ENCODE results near the gene POLR1C. TPM values are rescaled to one million over a fixed set of nuclear protein-coding genes. Genes with fewer than 3 reads are reported as not detected.

The POLR1C gene
- total RNA-seq, 1 experiment from 2014 or later, result 41.4 TPM

DNA sequence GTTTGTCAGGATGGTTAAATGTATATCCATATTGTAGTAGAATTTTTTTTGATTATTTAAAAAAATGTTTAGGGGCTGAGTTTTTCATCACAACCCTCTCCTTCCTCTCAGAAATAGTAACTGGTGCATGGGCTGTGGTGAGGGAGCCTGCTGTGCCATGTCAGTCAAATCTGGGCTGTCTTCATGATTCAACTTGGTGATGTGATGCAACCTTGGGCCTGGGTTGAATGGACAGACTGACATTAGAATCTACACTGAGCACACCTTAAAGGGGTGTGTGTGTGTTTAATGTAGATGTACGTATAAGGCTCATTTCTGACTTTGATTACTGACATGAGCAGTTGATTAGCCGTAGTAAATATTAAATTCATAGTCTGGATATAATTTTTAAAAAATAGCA is 35.8 kb upstream of the POLR1C start:
- no peaks in the 10 kb centered on the region for H3K9me3 ChIP-seq (ENCODE audit: insufficient read depth, low read depth)
- intact Hi-C loops (cut with micrococcal nuclease; ENCODE audit: unreplicated experiment), result no loop called here
- H3F3A ChIP-seq (ENCODE audit: insufficient read depth, low read depth), result peaks cover 37% of the 10 kb centered on the region
- CTCF ChIA-PET, result interaction anchor here (0.7 kb wide), 1 partner anchor 13 kb away, joined by 17 read pairs; no protein-coding TSS in a partner anchor
- TF ChIP-seq, protein P1, sequence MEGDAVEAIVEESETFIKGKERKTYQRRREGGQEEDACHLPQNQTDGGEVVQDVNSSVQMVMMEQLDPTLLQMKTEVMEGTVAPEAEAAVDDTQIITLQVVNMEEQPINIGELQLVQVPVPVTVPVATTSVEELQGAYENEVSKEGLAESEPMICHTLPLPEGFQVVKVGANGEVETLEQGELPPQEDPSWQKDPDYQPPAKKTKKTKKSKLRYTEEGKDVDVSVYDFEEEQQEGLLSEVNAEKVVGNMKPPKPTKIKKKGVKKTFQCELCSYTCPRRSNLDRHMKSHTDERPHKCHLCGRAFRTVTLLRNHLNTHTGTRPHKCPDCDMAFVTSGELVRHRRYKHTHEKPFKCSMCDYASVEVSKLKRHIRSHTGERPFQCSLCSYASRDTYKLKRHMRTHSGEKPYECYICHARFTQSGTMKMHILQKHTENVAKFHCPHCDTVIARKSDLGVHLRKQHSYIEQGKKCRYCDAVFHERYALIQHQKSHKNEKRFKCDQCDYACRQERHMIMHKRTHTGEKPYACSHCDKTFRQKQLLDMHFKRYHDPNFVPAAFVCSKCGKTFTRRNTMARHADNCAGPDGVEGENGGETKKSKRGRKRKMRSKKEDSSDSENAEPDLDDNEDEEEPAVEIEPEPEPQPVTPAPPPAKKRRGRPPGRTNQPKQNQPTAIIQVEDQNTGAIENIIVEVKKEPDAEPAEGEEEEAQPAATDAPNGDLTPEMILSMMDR (conservative IDR thresholded peaks at IDR 0.05), result no peak
- TF ChIP-seq EZH2 (IDR thresholded peaks at IDR 0.05; ENCODE audit: low read depth), result no peak
- H4K20me1 ChIP-seq (ENCODE audit: insufficient read depth), result no peaks in the 10 kb centered on the region
- BruUV-seq (replicated peaks), result TSS peak; percentile 80
- peaks cover 57% of the 10 kb centered on the region for H3K4me1 ChIP-seq (replicated peaks; ENCODE audit: insufficient read depth)
- peak overlapping the region; percentile 84 for H3K27ac ChIP-seq
- peak in 1 of 2 experiments; percentile 67 for DNase-seq
- H3K4me2 ChIP-seq, result peak overlapping the region; percentile 50
- H3K9me2 ChIP-seq (ENCODE audit: insufficient read depth), result no peaks in the 10 kb centered on the region; the same call in 1 of the 2 replicates
- H2AFZ ChIP-seq, result no peak overlapping the region
- peaks cover 66% of the 10 kb centered on the region for H3K79me2 ChIP-seq (ENCODE audit: low read depth)
- peak overlapping the region; percentile 37; the same call in 1 of the 2 replicates for H3K4me3 ChIP-seq
- POLR2A ChIA-PET (ENCODE audit: unreplicated experiment), result interaction anchor here (0.6 kb wide), 2 partner anchors 11 to 1077 kb away, joined by 4 to 13 read pairs; no protein-coding TSS in a partner anchor
- H3K27me3 ChIP-seq (ENCODE audit: insufficient read depth, low read depth), result no peaks in the 10 kb centered on the region
- H3K36me3 ChIP-seq (ENCODE audit: low read depth), result no peaks in the 10 kb centered on the region

DNA sequence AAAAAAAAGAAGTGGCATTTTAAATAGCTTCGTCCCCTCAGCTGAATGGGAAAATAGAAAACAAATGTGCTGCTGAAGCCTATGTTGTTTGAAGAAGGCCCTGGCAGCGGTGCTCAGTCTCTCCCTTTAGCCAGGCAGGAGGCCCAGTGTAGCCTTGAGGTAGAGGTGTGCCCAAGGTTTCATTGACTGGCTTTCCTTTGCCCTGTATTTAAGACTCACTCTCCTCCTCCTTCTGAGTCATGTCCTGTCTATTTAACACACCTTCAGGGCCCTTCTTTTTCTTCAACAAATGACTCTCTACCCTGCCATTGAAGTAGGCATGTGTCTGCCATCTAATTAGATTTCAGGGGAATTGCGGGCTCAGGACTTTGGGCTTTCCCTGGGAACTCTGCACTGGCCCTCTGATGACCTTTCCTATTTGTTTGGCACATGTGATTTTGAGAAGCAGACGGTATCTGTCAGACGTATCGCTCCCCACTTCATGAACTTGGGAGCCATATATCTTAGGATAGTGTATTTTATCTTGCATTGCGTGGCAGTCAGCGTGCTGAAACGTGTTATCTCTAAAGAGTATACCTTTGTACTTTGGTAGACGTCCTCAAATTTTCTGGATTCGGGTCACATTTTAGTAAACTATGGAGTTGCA is 35.2 kb upstream of the POLR1C start:
- Histone ChIP-seq H3K36me3 (ENCODE audit: low read depth) (no peaks in the 10 kb centered on the region; the same call in 1 of the 2 replicates), H3K9me2 (ENCODE audit: insufficient read depth) (no peaks in the 10 kb centered on the region), H3K4me2 (peak overlapping the region; percentile 50), H3K4me3 (peak overlapping the region; percentile 37; the same call in 1 of the 2 replicates), H3K27ac (peak overlapping the region; percentile 84), H3F3A (ENCODE audit: insufficient read depth, low read depth) (peaks cover 33% of the 10 kb centered on the region), H3K4me1 (replicated peaks; ENCODE audit: insufficient read depth) (peaks cover 54% of the 10 kb centered on the region), H3K9me3 (ENCODE audit: insufficient read depth, low read depth) (no peaks in the 10 kb centered on the region), H4K20me1 (ENCODE audit: insufficient read depth) (no peaks in the 10 kb centered on the region), H3K79me2 (ENCODE audit: low read depth) (peaks cover 66% of the 10 kb centered on the region), H2AFZ (no peak overlapping the region), H3K27me3 (ENCODE audit: insufficient read depth, low read depth) (no peaks in the 10 kb centered on the region)
- no TSS peak for BruUV-seq (replicated peaks)
- DNase-seq, result peak; percentile 55 to 83
- POLR2A ChIA-PET (ENCODE audit: unreplicated experiment), result interaction anchor here (0.6 kb wide), 2 partner anchors 112 to 1078 kb away, joined by 3 to 13 read pairs; partner anchors contain the start of gene ZNF318
- TF ChIP-seq, protein P1 (conservative IDR thresholded peaks at IDR 0.05), result no peak
- no peak for TF ChIP-seq EZH2 (IDR thresholded peaks at IDR 0.05; ENCODE audit: low read depth)
- CTCF ChIA-PET, result interaction anchor here (0.7 kb wide), 1 partner anchor 14 kb away, joined by 17 read pairs; no protein-coding TSS in a partner anchor
- intact Hi-C loops (cut with micrococcal nuclease; ENCODE audit: unreplicated experiment), result no loop called here

GRCh38 chr6:43488667-43489276 is 28.1 kb upstream of the POLR1C start:
- no peaks in the 10 kb centered on the region for H3K27me3 ChIP-seq (ENCODE audit: insufficient read depth, low read depth)
- peaks cover 13% of the 10 kb centered on the region; the same call in 1 of the 2 replicates for H3K79me2 ChIP-seq (ENCODE audit: low read depth)
- no peaks in the 10 kb centered on the region for H3K9me3 ChIP-seq (ENCODE audit: insufficient read depth, low read depth)
- no TSS peak for BruUV-seq (replicated peaks)
- ChIA-PET CTCF (no interaction called here), POLR2A (ENCODE audit: unreplicated experiment) (no interaction called here)
- no peaks in the 10 kb centered on the region; the same call in 1 of the 2 replicates for H3K36me3 ChIP-seq (ENCODE audit: low read depth)
- intact Hi-C loops (cut with micrococcal nuclease; ENCODE audit: unreplicated experiment), result no loop called here
- no peak overlapping the region for H2AFZ ChIP-seq
- no peaks in the 10 kb centered on the region for H3K9me2 ChIP-seq (ENCODE audit: insufficient read depth)
- no peak overlapping the region for H3K4me3 ChIP-seq
- DNase-seq, result no peak
- 0 out of 2 replicates have a peak, but pooled peaks cover 3% of the 10 kb centered on the region for H3K4me1 ChIP-seq (replicated peaks; ENCODE audit: insufficient read depth)
- no peak overlapping the region for H3K27ac ChIP-seq
- TF ChIP-seq, protein P1 (conservative IDR thresholded peaks at IDR 0.05), result no peak
- no peak for TF ChIP-seq EZH2 (IDR thresholded peaks at IDR 0.05; ENCODE audit: low read depth)
- no peaks in the 10 kb centered on the region for H3F3A ChIP-seq (ENCODE audit: insufficient read depth, low read depth)
- H4K20me1 ChIP-seq (ENCODE audit: insufficient read depth), result 0 out of 2 replicates have a peak, but pooled peaks cover 8% of the 10 kb centered on the region
- H3K4me2 ChIP-seq, result no peak overlapping the region
